HL-60 (cell line): Measurements from ENCODE around the gene A1CF.

ENCODE experiments used
- GABPA ChIP-seq: IDR thresholded peaks from 2 replicates; pipeline ENCODE4 v1.6.1; 2012; ENCODE audit warnings: low read depth
- POLR2AphosphoS5 ChIP-seq: IDR thresholded peaks from 2 replicates; pipeline ENCODE4 v1.6.1; 2012; ENCODE audit warnings: low read depth
- TF ChIP-seq, protein P1 (sequence below): IDR thresholded peaks from one replicate; pipeline ENCODE4 v1.5.1; 2011; ENCODE audit warnings: low read length, control low read depth, inconsistent platforms; ENCODE audit not compliant: insufficient read depth
- TF ChIP-seq, protein P2 (sequence below): IDR thresholded peaks from 2 replicates; pipeline ENCODE4 v1.6.1; 2012; ENCODE audit warnings: low read depth; ENCODE audit not compliant: insufficient replicate concordance

DNA sequence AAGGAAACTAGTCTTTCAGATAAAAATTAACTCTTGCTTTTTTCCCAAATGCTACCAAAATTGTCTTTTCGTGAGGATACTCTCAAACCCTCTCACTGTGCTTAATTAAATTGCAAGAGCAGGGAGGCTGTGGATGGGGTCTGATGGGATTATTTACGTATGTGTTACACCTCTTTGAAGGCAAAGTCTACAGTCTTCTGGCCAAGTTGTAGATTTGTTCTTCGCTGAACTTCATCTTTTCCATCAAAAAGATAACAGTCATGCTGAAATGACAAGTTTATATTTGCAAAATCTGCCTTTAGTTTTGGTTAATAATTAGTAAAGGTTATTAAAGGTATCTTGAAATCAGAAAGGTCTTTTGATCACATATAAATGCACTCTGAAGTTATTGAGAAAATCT, 22.7 kb downstream of the A1CF start:
- TF ChIP-seq, protein P1, sequence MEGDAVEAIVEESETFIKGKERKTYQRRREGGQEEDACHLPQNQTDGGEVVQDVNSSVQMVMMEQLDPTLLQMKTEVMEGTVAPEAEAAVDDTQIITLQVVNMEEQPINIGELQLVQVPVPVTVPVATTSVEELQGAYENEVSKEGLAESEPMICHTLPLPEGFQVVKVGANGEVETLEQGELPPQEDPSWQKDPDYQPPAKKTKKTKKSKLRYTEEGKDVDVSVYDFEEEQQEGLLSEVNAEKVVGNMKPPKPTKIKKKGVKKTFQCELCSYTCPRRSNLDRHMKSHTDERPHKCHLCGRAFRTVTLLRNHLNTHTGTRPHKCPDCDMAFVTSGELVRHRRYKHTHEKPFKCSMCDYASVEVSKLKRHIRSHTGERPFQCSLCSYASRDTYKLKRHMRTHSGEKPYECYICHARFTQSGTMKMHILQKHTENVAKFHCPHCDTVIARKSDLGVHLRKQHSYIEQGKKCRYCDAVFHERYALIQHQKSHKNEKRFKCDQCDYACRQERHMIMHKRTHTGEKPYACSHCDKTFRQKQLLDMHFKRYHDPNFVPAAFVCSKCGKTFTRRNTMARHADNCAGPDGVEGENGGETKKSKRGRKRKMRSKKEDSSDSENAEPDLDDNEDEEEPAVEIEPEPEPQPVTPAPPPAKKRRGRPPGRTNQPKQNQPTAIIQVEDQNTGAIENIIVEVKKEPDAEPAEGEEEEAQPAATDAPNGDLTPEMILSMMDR: no peak
- TF ChIP-seq POLR2AphosphoS5 (no peak), GABPA (no peak)
- TF ChIP-seq, protein P2, sequence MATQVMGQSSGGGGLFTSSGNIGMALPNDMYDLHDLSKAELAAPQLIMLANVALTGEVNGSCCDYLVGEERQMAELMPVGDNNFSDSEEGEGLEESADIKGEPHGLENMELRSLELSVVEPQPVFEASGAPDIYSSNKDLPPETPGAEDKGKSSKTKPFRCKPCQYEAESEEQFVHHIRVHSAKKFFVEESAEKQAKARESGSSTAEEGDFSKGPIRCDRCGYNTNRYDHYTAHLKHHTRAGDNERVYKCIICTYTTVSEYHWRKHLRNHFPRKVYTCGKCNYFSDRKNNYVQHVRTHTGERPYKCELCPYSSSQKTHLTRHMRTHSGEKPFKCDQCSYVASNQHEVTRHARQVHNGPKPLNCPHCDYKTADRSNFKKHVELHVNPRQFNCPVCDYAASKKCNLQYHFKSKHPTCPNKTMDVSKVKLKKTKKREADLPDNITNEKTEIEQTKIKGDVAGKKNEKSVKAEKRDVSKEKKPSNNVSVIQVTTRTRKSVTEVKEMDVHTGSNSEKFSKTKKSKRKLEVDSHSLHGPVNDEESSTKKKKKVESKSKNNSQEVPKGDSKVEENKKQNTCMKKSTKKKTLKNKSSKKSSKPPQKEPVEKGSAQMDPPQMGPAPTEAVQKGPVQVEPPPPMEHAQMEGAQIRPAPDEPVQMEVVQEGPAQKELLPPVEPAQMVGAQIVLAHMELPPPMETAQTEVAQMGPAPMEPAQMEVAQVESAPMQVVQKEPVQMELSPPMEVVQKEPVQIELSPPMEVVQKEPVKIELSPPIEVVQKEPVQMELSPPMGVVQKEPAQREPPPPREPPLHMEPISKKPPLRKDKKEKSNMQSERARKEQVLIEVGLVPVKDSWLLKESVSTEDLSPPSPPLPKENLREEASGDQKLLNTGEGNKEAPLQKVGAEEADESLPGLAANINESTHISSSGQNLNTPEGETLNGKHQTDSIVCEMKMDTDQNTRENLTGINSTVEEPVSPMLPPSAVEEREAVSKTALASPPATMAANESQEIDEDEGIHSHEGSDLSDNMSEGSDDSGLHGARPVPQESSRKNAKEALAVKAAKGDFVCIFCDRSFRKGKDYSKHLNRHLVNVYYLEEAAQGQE: no peak
